HG03039 (cell line): ENCODE data around the gene KLKB1.

Experiments used
- ATAC-seq: cut with Tn5 transposase; IDR thresholded peaks from one replicate; pipeline ENCODE4 v1.9.1; 2021; ENCODE audit warnings: mild to moderate bottlenecking, moderate library complexity; ENCODE audit not compliant: unreplicated experiment

The KLKB1 gene

GRCh38 chr4:186227221-186227620, at the start of gene KLKB1:
Gene KLKB1, plus strand, starts transcription at chr4:186227507. Its CDS starts 689 bp downstream, at chr4:186228196.
- ATAC-seq: no peak

DNA sequence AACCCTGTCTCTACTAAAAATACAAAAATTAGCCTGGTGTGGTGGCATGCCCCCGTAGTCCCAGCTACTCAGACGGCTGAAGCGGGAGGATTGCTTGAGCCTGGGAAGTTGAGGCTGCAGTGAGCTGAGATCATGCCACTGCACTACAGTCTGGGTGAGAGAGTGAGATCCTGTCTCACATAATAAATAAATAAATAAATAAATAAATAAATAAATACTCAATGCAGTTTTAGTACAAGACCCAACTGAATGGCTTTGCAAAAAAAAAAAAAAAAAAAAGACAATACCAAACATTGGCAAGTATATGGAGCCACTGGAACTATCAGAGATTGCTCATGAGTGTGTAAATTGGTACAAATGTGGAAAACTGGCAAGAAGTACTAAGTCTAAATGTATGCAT, 39.2 kb upstream of the KLKB1 start:
- ATAC-seq: no peak

DNA sequence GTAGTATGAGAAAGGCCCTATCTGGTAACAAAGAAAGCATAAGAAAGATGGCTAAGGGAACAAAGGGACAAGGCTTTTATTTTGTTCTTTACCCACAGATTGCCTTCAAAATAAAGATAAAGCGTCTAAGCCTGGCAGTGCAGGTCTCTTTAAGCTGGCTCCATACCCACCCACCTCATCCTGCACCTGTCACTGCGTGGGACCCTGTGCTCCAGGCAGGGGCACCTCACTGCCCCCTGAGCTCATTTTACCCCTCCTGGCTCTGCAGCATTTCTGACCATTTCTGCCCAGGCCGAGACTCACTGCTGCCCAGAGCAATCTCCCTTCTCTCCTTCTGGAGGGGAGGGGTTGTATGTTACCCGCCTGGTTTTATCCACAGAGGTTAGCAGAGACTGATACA, 37.7 kb upstream of the KLKB1 start:
- ATAC-seq: no peak

GRCh38 chr4:186190581-186191199, 36.6 kb upstream of the KLKB1 start:
- ATAC-seq: peak; percentile 26

- ATAC-seq: peak; percentile 84
Measured at GRCh38 chr4:186191200-186192065, 35.9 kb upstream of the KLKB1 start, which contains the start of gene CYP4V2. Gene CYP4V2, plus strand, starts transcription at chr4:186191567. Its CDS starts 257 bp downstream, at chr4:186191824.

GRCh38 chr4:186192066-186192612, 35.2 kb upstream of the KLKB1 start:
- no peak for ATAC-seq

- ATAC-seq: no peak
Measured at GRCh38 chr4:186193851-186194250, 33.5 kb upstream of the KLKB1 start.

- ATAC-seq: no peak
Measured at GRCh38 chr4:186196063-186196462, 31.2 kb upstream of the KLKB1 start.

DNA sequence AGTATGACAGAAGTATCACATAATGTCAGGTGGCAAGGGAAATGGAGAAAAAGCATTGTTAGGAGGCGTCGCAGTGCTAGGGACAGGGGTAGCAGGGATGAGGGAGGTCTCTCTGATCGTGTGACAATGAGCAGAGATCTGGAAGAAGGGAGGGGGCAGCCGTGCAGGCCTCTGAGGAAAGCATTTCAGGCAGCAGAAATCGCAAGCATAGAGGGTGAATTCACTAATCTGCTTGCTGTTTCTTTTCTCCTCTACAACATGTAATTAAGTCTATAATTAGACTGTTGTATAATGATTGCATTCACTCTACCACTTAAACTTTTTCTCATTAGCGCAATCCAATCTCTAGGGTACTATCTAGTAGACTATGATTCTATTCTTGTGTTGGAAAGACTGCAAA, 26.8 kb upstream of the KLKB1 start:
- ATAC-seq: no peak

DNA sequence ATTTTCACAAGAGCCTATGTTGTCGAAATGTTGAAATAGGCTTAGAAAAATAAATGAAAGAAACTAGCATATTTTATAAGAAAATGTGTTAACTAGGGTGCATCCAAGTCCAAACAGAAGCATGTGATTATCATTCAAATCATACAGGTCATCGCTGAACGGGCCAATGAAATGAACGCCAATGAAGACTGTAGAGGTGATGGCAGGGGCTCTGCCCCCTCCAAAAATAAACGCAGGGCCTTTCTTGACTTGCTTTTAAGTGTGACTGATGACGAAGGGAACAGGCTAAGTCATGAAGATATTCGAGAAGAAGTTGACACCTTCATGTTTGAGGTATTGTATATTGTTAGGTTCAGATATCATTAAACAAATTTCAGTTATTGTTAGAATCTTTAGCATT, 26.3 kb upstream of the KLKB1 start:
- no peak for ATAC-seq

DNA sequence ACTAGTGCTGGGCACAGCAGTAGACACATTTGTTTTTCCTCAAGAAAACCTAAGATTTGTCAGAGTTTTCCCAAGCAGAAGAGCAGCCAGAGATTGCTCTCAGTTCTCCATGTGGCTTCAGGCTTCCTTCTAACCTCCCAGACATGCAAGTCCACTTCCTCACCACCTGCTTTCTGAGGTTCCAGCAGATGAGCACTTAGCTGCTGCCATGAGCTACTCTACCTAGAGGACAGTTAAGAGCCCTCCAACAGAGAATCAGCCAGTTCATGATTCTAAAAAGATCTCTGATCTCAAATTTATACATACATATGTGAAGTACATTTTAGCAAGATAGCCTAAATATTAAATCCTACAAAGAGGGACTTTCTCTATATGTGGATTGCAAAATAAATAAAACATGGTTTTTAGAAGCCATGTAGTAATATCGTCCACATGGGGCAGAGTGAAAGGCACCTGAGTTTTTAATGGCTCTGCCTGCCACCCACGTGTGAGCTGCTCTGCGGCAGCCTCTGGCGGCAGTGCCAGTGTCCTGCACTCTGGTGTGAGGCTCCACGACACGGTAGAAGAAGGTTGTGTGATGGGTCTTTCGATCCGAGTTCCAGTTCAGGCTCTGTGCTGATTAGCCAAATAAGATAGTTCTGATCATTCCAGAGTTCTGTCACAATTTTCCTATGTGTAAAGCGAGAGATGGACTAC, 25.6 kb upstream of the KLKB1 start:
- peak; percentile 97 for ATAC-seq

DNA sequence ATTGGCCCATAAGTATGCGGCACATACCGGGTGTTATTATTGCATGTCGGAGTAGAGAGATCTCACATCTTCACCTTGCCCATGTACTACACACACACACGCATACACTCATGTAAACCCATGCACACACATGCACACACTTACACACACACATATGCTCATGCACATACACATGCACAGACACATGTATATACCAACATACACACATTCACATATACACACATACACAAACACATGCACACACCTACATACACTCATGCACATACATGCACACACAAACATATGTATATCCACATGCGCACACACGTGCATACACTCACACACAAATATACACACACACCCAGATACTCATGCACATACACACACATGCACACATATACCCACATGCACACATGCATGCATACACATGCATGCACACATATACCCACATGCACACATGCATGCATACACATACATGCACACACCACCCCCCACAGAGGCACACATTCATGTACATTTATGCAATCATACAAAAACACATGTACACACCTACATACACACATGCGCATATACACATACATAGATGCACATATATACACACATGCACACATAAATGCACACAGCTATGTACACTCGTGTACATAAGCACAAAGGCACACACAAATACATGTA, 24.7 kb upstream of the KLKB1 start:
- no peak for ATAC-seq

DNA sequence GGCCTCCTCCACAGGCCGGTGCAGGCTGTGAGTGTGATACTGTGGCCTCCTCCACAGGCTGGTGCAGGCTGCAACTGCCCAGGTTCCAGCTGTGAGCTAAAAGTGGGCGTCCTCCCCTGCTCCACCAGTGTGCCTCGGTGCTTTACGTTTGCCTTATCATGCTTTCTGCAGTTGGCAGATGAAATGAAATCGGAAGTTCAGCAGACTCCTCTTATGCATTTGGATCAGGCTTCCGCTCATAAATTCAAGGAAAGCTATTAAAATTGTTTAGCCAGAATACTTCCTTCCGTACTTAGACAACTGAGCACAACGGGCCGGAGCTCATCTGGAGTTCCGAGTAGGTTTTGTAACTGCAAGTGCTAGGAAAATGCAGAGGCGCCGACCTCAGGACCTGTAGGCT, 23.9 kb upstream of the KLKB1 start:
- ATAC-seq: no peak

DNA sequence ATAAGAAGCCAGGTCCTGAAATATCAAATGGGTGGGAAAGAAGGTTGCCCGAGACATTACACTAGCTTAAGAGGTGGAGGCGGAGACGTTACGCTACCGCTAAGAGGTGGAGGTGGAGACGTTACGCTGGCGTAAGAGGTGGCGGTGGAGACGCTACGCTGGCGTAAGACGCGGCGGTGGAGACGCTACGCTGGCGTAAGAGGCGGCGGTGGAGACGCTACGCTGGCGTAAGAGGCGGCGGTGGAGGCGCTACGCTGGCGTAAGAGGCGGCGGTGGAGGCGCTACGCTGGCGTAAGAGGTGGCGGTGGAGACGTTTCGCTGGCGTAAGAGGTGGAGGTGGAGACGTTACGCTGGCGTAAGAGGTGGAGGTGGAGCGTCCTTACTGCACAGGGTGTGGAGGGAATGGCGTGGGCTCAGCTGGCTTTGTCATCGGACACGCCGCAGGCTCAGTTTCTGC, 23.2 kb upstream of the KLKB1 start:
- no peak for ATAC-seq

- ATAC-seq: no peak
Measured at GRCh38 chr4:186204686-186205085, 22.6 kb upstream of the KLKB1 start.

- ATAC-seq: no peak
Measured at GRCh38 chr4:186205156-186205555, 22.2 kb upstream of the KLKB1 start.

DNA sequence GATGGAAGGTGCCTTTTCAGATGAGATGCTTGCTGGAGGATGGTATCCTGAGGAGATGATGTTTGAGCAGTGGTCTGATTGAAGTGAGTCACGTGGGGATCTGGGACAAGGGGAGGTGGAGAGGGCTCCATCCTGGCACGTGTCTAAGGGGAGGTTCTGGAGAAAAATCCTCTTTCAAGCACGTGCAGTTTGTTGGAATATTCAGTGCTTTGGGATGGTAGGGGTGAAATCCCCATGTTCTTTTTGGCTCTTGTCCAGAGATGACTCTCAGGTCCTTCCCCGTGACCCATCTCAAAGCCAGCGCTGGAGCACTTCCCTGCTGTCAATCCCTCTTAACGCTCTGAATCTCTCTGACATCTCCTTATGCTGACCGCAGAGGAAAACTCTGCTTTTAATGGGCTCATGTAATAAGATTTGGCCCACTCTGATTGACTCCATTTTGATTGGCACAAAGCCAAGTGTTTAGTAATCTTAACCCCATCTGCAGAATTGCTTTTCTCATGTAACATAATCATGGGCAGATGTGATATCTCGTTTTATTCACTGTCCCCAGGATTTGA, 10.8 kb upstream of the KLKB1 start:
- no peak for ATAC-seq

GRCh38 chr4:186217733-186218293, 9.5 kb upstream of the KLKB1 start:
- ATAC-seq: no peak

- no peak for ATAC-seq
Measured at GRCh38 chr4:186221624-186222023, 5.7 kb upstream of the KLKB1 start.

- ATAC-seq: no peak
Measured at GRCh38 chr4:186225848-186226247, 1.5 kb upstream of the KLKB1 start.
